SU-DHL-6 (cell line): ENCODE results near the gene HIPK2.

ENCODE experiments used
- H2AFZ ChIP-seq: fragments of 200-600 bp; sonication (generic); 2 replicates; pipeline ENCODE4 v1.6.1; 2014; ENCODE audit warnings: low read depth, mild to moderate bottlenecking, moderate library complexity, mixed read lengths, antibody characterized with exemption, low read length; ENCODE audit not compliant: severe bottlenecking
- H3F3A ChIP-seq: fragments of 200-600 bp; shearing (Covaris generic); 2 replicates; pipeline ENCODE4 v1.6.0; 2016; ENCODE audit warnings: antibody characterized with exemption, mild to moderate bottlenecking; ENCODE audit not compliant: insufficient read depth
- H3K27ac ChIP-seq: fragments of 200-600 bp; sonication (generic); 2 replicates; pipeline ENCODE4 v1.5.1; 2016; ENCODE audit warnings: low read depth, mild to moderate bottlenecking, low read length, moderate library complexity, mixed read lengths
- H3K27me3 ChIP-seq: fragments of 200-600 bp; sonication (generic), shearing (Covaris generic); 2 replicates; pipeline ENCODE4 v1.6.0; 2014; ENCODE audit warnings: mild to moderate bottlenecking, low read length
- H3K36me3 ChIP-seq: fragments of 200-600 bp; sonication (generic); 2 replicates; pipeline ENCODE4 v1.6.1; 2014; ENCODE audit warnings: mild to moderate bottlenecking, low read length, mixed read lengths
- H3K4me2 ChIP-seq: fragments of 300-600, 200-600 bp; shearing (Covaris generic), sonication (generic); 2 replicates; pipeline ENCODE4 v1.6.0; 2014; ENCODE audit warnings: low read length, low read depth, mild to moderate bottlenecking; ENCODE audit not compliant: poor library complexity, severe bottlenecking
- H3K4me3 ChIP-seq: fragments of 200-600 bp; sonication (generic); 2 replicates; pipeline ENCODE4 v1.5.1; 2014; ENCODE audit warnings: antibody characterized with exemption, low read length, mild to moderate bottlenecking, mixed read lengths; ENCODE audit not compliant: insufficient read depth, poor library complexity, severe bottlenecking
- H3K79me2 ChIP-seq: fragments of 200-600 bp; sonication (generic); 2 replicates; pipeline ENCODE4 v1.6.1; 2014; ENCODE audit warnings: mild to moderate bottlenecking, low read length, moderate library complexity; ENCODE audit not compliant: insufficient read depth
- H3K9ac ChIP-seq: fragments of 200-600 bp; sonication (generic); 2 replicates; pipeline ENCODE4 v1.7.0; 2014; ENCODE audit warnings: mild to moderate bottlenecking, low read length
- H3K9me2 ChIP-seq: fragments of 200-600 bp; sonication (generic); replicated peaks from 2 replicates; pipeline ENCODE4 v1.6.1; 2014; ENCODE audit warnings: low read length; ENCODE audit not compliant: insufficient read depth
- H3K9me3 ChIP-seq: fragments of 200-600 bp; sonication (generic); 2 replicates; pipeline ENCODE4 v1.6.1; 2014; ENCODE audit warnings: low read length, mixed read lengths; ENCODE audit not compliant: insufficient read depth
- H4K20me1 ChIP-seq: fragments of 200-600 bp; sonication (generic); 2 replicates; pipeline ENCODE4 v1.6.1; 2014; ENCODE audit warnings: low read depth, mild to moderate bottlenecking, antibody characterized with exemption, low read length, moderate library complexity, mixed read lengths
- EZH2phosphoT487 ChIP-seq: fragments of 200-600 bp; sonication (generic), shearing (Covaris generic); conservative IDR thresholded peaks from 2 replicates; pipeline ENCODE4 v1.6.1; 2018; ENCODE audit warnings: mild to moderate bottlenecking, antibody characterized with exemption, low read length, moderate library complexity, mixed read lengths
- TF ChIP-seq, protein P1 (sequence below): fragments of 200-600 bp; sonication (generic); IDR thresholded peaks from one replicate; pipeline ENCODE4 v1.5.1; 2017; ENCODE audit warnings: antibody characterized with exemption, mild to moderate bottlenecking, low read length, moderate library complexity; ENCODE audit not compliant: insufficient read depth, poor library complexity, severe bottlenecking

HIPK2 gene

GRCh38 chr7:139523968-139524815 lies 253.6 kb downstream of the HIPK2 start:
- Histone ChIP-seq H3K9me2 (no peaks in the 10 kb centered on the region), H3K9ac (no peak overlapping the region), H4K20me1 (no peaks in the 10 kb centered on the region), H3K9me3 (peaks cover 4% of the 10 kb centered on the region; the same call in 1 of the 2 replicates), H2AFZ (no peak overlapping the region), H3K4me3 (no peak overlapping the region), H3K27ac (no peak overlapping the region), H3K79me2 (no peaks in the 10 kb centered on the region), H3K4me2 (no peak overlapping the region), H3K36me3 (no peaks in the 10 kb centered on the region), H3F3A (no peaks in the 10 kb centered on the region), H3K27me3 (no peaks in the 10 kb centered on the region)
- TF ChIP-seq, protein P1, sequence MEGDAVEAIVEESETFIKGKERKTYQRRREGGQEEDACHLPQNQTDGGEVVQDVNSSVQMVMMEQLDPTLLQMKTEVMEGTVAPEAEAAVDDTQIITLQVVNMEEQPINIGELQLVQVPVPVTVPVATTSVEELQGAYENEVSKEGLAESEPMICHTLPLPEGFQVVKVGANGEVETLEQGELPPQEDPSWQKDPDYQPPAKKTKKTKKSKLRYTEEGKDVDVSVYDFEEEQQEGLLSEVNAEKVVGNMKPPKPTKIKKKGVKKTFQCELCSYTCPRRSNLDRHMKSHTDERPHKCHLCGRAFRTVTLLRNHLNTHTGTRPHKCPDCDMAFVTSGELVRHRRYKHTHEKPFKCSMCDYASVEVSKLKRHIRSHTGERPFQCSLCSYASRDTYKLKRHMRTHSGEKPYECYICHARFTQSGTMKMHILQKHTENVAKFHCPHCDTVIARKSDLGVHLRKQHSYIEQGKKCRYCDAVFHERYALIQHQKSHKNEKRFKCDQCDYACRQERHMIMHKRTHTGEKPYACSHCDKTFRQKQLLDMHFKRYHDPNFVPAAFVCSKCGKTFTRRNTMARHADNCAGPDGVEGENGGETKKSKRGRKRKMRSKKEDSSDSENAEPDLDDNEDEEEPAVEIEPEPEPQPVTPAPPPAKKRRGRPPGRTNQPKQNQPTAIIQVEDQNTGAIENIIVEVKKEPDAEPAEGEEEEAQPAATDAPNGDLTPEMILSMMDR: no peak
- TF ChIP-seq EZH2phosphoT487: no peak

DNA sequence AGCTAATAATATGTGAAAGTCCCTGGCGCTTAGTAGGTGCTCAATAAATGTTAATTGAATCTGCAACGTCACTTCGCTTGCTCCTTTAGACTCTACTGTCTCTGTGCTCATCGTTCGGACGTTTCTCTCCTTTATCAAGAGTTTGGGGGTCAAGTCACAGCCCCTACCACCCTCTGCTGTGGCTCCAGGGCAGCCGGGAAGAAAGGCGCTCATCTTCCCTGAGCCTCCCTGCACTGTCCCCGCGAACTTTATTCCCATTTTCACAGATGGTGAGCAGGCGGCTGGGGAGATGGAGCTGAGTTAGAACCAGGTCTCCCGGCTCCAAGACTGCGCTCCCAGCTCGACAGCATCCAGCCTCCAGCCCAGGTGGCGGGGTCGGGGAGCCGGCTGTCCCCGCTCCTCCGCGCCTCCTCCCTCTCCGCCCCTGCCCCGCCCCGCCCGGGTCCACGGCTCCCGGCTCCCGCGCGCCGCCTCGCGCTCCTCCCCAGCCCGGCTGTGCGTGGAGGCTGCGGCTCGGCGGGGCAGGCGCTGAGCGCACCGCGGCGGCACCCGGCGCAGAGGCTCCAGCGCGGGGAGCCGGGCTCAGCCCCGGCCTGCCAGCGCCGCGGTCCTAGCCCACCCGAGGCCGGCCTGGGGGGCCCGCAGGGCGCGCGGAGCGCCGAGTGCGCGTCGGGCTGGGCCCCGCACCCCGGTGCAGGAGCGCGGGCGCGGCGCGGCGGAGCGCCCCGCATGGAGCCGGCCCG lies 254.4 kb downstream of the HIPK2 start, which contains the start of gene CLEC2L:
Gene CLEC2L, plus strand, starts transcription at position 487 of the 743 bp plus-strand sequence. Its CDS starts 243 bp downstream, at position 730.
- Histone ChIP-seq H4K20me1 (no peaks in the 10 kb centered on the region), H2AFZ (no peak within 1 kb of the TSS), H3K9me2 (no peaks in the 10 kb centered on the region), H3K4me2 (no peak within 1 kb of the TSS), H3K27ac (no peak within 1 kb of the TSS), H3K79me2 (no peaks in the 10 kb centered on the region), H3K27me3 (no peaks in the 10 kb centered on the region), H3F3A (no peaks in the 10 kb centered on the region), H3K4me3 (no peak within 1 kb of the TSS), H3K9ac (no peak within 1 kb of the TSS), H3K9me3 (no peaks in the 10 kb centered on the region), H3K36me3 (no peaks in the 10 kb centered on the region)
- TF ChIP-seq EZH2phosphoT487: no peak
- TF ChIP-seq, protein P1: no peak

DNA sequence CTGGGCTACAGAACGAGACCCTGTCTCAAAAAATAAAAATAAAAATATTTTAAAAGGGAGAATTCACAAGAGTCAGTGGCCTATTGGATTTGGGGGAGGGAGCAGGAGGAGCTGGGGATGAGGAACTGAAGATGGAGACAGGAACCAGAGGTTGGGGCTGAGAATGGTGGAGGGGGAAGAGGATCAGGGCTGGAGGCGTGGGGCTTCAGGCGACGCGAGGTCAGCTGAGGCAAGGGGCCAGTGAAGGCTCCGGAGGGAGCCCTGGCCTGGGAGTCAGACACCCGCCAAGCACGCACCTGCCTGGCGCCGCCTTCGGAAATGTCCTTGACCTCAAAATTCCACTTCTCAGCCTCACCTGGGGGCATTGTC lies 255.0 kb downstream of the HIPK2 start:
- Histone ChIP-seq H3K27me3 (no peaks in the 10 kb centered on the region), H3K9ac (no peak overlapping the region), H3K4me2 (no peak overlapping the region), H2AFZ (no peak overlapping the region), H4K20me1 (no peaks in the 10 kb centered on the region), H3K79me2 (no peaks in the 10 kb centered on the region), H3K9me3 (no peaks in the 10 kb centered on the region), H3K4me3 (no peak overlapping the region), H3F3A (no peaks in the 10 kb centered on the region), H3K9me2 (no peaks in the 10 kb centered on the region), H3K27ac (no peak overlapping the region), H3K36me3 (no peaks in the 10 kb centered on the region)
- TF ChIP-seq, protein P1: no peak
- TF ChIP-seq EZH2phosphoT487: no peak
